Cerebellar nuclear complex (tissue), 1 donor: ENCODE measurements around the gene OCSTAMP.

Experiments used
- DNase-seq, 2 experiments: peaks; one replicate each; lab custom pipeline; 2025; lab: John Stamatoyannopoulos, UW

The OCSTAMP gene

DNA sequence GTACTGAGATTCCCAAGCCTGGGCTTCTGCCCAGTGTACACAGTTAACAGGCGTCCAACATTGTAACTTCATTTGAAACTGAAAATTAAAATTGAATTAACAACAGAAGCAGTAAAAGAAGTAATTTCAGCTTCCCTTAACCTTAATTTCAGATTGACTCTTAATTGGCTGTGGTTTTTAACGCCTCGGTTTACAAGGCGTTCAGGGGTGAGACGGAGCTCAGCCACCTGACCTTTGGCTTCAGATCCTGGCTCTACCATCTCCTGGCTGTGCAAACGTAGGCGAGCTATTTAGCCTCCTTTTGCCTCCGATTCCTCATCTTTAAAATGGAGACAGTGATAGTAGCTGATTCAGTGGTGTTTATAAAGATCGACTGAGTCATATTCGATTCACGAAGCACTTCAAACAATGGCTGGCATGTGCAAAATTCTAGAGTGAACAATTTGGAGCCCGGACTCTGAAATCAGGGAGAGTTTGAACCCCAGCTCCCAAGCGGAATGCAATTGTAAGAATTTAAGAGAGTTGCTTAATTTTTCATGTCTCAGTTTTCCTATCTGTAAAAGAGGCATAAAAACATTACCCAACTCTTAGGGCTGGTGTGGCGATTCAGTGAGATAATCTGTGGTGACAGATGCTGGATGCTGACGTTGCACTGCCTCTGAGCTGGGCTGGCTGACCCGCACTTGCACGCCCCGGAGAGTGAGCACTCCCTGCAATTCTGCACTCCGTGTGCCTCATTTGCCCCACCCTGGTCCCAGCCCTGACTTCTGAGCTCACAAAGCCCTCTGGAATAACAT lies 23.5 kb upstream of the OCSTAMP start:
- DNase-seq: no peak

DNA sequence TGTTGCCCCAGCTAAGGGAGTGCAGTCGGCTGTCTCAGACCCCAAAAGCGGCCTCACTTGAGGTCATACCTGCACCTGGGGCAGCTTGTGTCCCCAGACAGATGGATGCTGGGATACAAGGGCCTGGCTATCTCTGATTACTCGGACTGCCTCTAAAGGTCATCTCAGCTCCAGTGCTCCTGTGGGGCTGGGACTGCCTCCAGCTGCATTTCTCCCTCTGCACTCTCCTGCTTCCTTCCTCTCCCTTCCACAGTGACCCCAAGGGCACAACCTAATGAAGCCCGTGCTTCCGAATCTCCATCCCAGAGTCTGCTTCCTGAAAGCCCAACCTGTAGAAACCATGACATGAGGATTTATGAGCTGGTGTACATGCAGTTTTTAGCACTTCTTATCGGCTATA lies 22.8 kb upstream of the OCSTAMP start:
- DNase-seq: no peak

DNA sequence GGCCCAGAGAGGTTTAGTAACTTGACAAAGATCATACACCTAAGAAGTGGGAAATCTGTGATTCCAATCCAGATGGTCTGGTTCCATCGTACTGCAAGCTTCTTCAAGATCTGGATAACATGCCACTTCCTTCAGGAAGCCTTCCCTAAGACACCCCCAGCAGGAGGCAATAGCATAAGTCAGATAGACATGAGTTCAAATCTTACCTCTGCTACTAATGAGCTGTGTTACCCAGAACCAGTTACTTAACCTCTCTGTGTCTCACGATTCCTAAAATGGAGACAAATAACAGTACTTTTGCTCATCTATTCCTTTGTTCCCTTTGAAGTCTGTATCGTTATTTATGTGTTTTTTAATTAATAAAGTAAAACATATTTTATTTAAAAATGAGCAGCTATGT lies 22.3 kb upstream of the OCSTAMP start:
- no peak for DNase-seq

DNA sequence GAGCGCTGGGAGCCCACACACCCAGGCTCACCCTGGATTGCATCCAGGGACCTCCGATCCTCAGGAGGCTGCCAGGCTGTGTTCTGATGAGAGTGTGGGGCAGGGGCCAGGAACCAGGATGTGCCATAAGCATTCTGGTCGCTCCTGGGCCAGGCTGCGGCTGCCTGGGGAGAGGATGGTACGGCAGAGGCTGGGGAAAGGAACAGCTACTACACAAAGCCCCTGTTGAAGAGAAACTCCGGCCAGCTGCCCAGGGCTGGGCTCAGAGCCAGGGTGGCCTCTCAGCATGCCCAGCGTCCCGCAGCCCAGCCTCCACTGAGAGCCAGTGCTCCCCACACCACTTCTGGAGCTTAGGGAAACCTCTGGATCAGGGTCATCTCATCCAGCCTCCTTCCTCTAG lies 21.7 kb upstream of the OCSTAMP start:
- DNase-seq: no peak

DNA sequence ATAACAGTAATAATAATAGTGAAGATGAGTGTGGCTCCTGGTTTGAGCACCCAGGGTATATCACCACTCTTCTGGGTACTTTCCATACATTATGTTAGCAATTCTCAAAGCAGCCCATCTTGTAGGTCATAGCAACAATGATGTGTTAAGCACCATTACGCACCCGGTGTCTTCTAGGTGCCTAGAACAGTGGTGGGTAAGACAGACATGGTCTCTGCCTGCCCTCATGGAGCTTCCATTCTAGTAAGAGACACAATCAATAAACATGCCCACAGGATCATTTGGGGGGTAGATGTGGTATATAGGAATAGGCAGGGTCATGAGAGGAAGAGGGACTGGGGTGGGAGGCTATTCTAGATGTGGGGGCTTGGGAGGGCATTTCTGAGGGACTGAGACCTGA lies 21.0 kb upstream of the OCSTAMP start:
- DNase-seq: no peak

DNA sequence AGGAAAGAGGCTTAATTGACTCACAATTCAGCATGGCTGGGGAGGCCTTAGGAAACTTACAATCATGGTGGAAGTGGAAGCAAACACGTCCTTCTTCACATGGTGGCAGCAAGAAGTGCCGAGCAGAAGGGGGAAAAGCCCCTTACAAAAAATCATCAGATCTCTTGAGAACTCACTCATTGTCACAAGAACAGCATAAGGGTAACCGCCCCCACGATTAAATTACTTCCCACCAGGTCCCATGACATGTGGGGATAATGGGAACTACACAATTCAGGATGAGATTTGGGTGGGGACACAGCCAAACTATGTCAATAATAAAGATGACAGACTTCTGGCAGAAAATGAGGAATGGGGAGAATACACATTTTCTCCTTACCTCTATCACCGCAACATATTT lies 20.5 kb upstream of the OCSTAMP start:
- no peak for DNase-seq

DNA sequence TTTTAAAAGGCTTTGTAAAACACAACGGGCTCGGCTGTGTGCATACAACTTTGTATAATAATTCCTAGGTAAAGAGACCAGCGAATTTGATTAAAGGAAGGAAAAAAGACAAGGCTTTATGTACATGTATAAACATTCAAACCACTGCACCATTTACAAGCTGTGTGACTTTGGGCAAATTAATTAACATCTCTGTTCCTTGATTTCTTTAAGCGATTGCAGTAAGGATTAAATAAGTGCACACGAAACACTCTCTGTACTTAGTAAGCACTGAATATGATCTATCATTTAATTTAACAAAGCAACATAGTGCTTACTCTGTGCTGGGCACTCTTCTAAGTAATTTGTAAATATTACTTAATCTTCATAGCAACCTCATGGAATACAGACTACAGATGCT lies 19.5 kb upstream of the OCSTAMP start:
- no peak for DNase-seq

DNA sequence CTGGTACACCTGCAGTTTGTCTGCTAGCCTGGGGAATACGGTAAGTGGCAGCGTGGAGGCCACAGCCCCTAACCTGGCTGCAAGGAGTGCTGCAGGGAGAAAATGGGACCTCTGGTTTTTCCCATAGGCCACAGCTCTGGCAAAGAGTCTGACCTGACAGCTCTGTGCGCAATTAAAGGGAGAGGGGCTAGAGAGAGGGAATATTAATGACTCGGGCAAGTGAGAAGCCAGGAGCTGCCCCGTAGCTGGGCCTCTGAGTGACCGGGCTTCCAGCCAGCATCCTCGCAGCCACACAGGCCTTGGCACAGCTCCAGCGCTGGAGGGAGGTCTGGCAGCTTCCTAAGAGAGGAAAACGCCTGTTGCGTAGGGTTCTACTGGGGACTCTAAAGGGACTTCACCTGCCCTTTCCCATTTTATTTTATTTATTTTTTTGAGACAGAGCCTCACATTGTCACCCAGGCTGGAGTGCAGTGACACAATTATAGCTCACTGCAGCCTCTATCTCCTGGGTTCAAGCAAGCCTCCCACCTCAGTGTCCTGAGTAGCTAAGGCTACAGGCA lies 18.2 kb upstream of the OCSTAMP start:
- peak; percentile 68 to 92 for DNase-seq

DNA sequence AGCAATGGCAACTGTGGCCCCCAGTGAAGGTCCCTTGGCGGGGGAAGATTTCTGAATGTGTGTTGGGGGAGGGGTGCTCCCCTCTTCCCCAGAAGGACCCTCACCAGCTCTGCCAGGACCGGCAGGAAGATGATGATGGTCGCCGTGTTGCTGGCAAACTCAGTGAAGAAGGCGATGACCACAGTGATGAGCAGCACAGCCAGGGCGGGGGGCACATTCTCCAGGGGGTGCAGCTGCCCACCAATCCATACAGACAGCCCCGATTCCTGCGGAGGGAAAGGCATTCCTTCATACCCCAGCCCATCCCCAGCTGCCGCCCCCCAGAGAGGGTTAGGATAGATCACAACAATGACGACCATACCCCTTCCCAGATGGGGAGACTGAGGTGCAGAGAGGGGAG lies 15.7 kb upstream of the OCSTAMP start:
- no peak for DNase-seq

DNA sequence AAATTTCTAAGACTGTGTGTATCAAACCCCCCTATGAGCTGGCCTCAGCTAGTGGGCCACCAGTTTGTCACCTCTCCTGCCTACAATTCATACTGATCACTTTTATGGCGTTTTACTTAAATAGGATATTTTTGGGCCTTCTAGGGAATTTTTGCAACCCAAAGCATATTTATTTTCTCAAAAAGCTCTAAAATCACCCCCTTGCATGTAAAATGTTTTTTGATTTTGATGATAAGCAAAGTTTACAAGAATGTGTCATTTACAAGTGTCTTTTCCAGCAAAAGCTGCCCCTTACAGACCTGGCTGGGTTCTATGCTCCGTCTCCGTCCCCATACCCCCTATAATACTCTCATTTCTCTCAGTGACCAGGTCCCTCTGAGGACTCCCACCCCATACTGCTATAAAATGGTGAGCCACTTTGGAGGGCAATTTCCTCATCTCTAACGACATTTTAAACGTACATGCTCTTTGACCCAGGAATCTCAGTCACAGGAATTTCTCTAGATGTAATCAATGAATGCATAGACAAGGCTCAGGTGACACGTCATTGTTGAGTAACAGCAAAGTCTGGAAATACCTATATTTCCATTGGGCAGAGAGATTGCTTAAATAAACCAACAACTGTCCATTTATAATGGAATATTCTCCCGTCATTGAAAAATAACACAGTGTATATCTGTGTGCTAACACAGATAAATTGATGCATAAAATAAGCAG lies 13.9 kb upstream of the OCSTAMP start:
- DNase-seq: no peak

DNA sequence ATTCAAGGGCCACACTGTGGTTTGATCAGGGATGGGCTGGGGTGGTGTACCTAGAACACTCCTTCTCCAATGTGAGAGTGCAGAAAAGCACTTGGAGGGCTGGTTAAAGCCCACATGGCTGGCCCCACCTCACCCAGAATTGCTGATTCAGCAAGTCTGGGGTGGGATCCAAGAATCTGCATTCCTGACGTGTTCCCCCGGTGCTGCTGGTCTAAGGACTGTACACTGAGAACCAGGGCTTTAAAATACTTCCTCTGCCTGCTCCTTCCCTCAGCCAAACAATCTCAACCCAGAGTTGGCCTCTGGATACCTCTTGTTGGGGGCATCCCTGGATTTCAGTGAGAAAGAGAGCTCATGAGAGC lies 13.4 kb upstream of the OCSTAMP start:
- no peak for DNase-seq

DNA sequence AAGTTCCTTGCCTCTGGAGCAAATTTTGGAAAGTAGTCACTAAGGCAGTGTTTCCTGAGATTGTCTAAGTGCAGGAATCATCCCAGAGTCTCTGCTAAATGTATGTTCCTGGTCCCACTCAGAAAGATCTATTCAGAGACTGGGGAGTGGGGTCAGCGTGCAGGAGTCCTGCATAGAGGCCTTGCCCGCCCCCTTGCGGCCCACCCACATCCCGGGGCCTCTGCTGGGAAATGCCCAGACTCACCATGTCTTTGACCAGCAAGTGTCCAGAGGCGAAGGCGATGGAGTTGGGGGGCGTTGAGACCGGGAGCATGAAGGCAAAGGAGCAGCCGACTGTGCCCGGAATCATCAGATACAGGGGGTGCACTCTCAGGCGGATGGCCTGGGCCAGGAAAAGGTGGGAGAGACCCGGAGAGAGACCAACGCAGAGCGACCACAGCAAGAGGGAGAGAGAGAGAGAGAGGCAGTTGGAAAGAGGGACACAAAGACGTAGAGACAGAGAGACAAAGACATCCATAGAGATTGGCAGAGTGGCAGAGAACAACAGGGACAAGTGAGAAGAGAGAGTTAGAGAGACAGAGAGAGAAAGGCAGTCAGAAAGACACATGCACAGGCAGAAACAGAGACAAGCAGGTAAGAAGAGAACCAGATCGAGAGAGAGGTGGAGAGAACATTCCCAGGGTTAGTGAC lies 12.9 kb upstream of the OCSTAMP start:
- no peak for DNase-seq

DNA sequence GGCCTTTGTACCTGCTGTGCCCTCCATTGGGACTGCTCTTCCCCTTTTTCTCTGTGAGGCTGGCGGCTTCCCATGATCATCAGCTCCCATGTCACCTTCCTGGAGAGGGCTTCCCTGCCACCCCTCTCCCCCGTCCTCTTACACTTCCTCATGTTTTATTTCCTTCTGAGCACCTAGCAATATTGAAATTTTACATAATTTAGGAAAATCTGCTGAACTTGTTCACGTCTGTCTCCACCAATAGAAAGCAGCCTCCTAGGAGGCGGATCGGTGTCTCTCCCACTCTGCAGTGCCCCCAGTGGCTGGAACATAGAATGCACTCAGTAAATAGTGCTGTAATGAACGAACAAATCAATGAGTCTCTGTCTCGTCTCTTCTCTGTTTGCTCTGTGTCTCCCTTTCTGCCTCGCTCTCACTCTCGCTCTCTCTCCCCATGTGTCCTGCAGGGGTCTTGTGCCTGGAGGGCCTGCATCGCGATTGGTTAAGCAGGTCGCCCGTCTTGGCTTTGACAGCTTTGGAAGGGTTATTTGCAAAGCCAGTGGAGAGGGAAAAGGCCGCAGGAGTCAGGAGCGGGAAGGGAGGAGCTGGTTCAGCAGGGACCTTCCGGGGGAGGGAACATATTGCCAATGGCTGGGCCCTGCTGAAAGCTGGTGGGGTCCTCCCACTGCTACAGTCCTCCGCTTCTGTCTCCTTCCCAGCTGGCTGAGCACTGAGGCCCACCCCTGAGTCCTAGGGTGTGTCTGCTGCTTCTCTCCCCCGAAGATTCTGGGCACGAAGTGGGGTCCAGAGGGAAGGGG lies 12.1 kb upstream of the OCSTAMP start:
- peak in 1 of 2 experiments; percentile 62 for DNase-seq

DNA sequence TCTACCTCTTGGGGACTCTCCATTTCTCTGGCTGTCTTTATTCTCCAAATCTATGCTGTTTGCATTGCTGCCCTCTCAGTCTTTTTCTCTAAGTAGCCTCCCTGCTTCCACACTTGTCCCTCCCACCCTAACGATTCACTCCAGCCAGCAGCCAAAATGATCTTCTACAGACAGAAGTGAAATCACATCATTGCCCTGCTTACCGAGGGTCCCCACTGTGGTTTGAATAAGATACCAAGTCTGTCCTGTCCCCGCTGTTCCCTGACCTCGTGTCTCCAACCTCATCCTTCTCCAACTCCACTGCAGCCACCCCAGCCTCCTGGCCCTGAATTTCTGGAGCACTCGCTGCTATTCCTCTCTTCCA lies 11.5 kb upstream of the OCSTAMP start:
- no peak for DNase-seq

DNA sequence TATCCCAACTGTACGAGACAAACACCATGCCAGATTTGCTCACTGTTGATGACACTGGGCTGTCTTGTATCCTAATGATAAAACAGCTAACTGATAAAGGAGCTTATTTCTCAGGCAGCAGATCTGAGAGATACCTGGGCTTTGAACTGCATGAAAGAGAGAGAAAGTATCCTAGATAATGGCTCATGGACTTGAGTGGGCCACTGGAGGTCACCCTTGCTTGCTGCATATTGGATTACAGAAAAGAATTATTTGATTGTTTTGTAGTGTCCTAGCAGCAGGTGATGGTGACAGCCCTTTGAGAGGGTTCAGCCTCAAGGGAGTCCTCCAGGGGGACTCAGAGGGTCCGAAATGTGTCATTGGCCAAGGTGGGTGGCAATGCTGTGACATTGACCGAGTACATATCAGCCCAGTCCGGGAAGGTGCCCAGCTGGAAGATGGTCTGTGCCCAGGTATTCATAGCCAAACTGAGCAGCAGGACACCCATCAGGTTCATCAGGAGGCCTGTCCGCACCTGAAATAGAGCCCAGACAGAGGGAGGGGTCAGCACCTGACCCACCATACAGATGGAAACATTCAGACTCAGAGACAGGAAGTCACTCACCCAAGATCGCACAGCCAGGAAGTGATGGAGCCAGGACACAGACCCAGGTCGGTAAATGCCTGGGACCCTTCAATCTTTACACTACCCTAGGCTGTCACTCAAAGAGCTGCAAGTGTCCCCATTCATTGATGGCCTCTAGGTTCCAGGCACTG lies 9.4 kb upstream of the OCSTAMP start:
- DNase-seq: no peak

DNA sequence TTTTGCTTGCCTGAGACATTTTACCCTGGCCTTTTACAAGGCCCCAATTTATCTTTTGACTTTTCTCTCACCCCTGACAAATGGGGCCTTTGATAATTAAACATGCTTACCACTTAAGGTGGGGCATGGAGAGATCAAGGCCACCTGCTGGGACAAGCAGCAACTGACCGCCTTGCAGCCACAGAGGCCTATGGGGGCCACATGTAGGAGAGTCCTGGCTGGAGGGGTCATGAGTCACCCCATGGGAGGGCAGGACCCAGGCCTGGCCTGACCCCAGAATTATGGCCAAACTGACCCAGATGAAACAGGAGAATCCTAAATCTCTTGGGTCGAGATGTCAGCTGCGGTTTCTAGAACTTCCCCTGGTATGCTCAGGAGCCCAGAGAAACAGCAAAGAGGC lies 8.5 kb upstream of the OCSTAMP start:
- no peak for DNase-seq

DNA sequence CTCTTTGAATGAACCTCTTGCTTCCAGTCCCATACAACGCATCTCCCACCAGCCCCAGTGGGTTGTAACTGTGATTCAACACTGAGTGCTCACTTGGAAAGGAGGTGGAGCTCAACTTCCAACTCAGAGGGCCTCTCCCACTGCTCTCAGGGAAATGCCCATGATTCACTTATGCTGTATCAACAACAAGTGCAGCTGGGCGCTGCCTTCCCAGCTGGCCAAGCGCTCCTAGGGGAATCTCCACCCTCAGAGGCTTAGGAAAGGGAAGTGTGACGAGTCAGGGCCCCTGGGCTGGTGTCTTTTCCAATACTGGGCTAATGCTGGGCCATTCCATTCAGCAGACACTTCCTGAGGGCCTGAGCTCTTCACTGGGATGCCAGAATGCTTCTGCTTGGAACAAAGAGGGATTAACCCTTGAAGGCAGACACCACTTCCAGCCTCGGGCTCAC lies 8.1 kb upstream of the OCSTAMP start:
- no peak for DNase-seq

DNA sequence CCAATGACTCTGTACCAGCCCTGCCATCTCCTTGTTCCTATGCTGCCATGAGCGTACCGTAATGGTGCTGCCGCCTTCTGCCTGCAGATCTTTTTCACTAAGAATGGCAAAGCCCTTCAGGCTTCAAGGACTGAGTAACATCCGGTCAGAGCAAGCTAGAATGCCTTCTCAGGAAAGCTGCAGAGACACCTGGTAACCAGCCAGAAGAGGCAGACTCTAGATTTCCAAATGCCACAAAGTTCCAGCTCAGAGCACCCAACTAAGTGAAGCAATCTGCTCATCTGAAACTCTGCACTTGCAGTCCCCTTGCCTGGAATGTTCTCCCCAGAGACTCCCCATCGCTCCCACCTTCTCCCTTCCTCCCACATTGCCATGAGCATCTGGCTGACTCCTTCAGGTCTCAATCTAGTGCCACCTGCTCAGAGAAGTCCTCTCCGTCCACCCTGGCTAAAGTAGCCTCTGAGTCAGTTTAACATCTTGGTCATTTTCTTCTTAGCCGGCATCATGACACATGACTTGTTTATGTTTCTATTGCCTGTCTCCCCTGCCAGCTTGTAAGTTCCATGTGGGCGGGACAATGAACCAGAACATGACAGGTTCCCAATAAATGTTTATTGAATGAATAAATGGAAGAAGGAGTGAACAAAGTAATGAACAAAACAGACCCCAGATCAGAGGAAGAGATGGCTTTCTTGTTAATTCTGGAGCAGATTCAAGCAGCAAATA lies 6.9 kb upstream of the OCSTAMP start:
- DNase-seq: no peak

DNA sequence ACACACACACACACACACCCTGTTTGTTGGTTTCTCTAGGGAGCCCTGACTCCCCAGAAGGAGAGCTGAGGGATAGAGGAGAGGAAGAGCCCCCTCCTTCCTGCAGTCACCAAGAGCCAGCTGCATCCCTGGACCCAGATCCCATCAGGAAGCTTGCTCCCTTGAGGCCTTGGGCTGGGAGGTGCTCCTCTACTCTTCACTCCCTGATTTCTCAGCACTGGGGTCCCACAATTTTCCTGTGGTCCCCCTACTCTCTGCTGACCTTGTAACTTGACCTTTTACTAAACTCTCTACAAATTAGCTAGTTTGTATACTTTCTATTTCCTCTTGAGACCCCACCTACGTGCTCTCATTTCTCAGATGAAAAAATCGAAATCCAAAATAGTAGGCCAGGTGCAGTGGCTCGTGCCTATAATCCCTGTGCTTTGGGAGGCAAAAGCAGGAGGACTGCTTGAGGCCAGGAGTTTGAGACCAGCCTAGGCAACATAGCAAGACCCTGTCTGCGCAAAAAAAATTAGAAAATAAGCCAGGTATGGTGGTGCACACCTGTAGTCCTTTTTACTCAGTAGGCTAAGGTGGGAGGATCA lies 5.0 kb upstream of the OCSTAMP start:
- DNase-seq: no peak

DNA sequence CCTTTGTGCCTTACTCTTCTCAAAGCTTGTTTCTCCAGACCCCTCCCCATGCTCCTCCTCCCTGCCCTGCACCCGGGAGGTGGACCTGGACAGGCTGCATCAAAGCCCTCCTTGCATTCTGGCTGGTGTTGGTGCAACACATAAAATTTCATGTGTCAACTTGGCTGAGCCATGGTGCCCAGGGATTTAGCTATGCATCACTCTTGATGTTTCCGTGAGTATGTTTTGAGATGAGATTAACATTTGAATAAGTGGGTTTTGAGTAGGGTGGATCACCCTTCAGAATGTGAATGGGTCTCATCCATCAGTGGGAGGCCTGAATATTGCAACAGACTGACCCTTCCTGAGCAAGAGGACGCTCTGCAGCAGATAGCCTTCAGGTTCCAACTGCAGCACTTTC lies 4.4 kb upstream of the OCSTAMP start:
- DNase-seq: no peak
